Kidney epithelial cell (primary cell): ENCODE measurements around the gene MS4A4E. TPM values are rescaled to one million over a fixed set of nuclear protein-coding genes. Genes with fewer than 3 reads are reported as not detected.

Experiments used
- DNase-seq: peaks from one replicate; pipeline ENCODE4 v3.0.0-alpha.2; 2010; ENCODE audit warnings: low read depth
- H3K27me3 ChIP-seq: 2 replicates; pipeline ENCODE4 v1.6.0; 2011; ENCODE audit warnings: low read length; ENCODE audit not compliant: control insufficient read depth, insufficient read depth
- H3K36me3 ChIP-seq: 2 replicates; pipeline ENCODE4 v1.5.1; 2011; ENCODE audit warnings: low read length; ENCODE audit not compliant: control insufficient read depth, insufficient read depth
- H3K4me3 ChIP-seq: 2 replicates; pipeline ENCODE4 v1.5.1; 2011; ENCODE audit warnings: low read depth, mild to moderate bottlenecking, control low read depth, low read length
- total RNA-seq: library from RNA; depleted of rRNA; stranded (reverse); fragments of >200 nt; gene quantifications from 2 replicates; pipeline ENCODE4 v1.2.3, GENCODE V29; 2015
- TF ChIP-seq, protein P1 (sequence below): IDR thresholded peaks from 2 replicates; pipeline ENCODE4 v1.5.1; 2011; ENCODE audit warnings: mild to moderate bottlenecking, moderate library complexity, low read length, control low read depth, inconsistent platforms; ENCODE audit not compliant: insufficient read depth, poor library complexity, severe bottlenecking

Gene MS4A4E
- total RNA-seq, 1 donor from 2014 or later, result not detected

DNA sequence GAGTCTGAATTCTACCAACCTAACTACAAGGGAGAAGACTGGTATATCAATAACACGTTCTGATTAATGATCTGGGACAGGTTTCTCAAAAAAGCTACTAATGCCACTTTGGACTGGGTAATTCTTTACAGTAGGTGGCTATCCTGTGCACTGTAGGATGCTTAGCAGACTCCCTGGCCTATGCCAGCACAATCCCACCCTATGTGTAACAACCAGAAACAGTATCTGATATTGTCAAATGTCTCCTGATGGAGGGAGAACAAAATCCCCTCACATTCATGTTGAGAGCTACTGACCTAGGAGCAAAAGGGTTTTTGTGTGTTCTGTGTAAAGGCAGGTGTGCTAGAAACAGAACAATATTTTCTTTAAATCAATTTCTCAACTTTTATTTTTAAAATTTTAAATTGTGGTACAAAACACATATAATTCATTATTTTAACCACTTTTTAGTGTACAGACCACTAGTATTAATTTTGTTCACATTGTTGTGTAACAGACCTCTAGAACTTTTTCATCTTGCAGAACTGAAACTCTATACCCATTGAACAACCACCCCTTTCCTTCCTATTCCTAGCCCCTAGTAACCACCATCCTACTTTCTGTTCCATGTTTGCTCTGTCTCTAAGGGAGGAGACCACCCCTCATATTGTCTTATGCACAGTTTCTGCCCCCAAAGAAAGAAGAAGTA is 58.0 kb downstream of the MS4A4E start:
- DNase-seq, result no peak
- Histone ChIP-seq H3K36me3 (no peaks in the 10 kb centered on the region), H3K27me3 (no peaks in the 10 kb centered on the region), H3K4me3 (no peak overlapping the region)
- TF ChIP-seq, protein P1, sequence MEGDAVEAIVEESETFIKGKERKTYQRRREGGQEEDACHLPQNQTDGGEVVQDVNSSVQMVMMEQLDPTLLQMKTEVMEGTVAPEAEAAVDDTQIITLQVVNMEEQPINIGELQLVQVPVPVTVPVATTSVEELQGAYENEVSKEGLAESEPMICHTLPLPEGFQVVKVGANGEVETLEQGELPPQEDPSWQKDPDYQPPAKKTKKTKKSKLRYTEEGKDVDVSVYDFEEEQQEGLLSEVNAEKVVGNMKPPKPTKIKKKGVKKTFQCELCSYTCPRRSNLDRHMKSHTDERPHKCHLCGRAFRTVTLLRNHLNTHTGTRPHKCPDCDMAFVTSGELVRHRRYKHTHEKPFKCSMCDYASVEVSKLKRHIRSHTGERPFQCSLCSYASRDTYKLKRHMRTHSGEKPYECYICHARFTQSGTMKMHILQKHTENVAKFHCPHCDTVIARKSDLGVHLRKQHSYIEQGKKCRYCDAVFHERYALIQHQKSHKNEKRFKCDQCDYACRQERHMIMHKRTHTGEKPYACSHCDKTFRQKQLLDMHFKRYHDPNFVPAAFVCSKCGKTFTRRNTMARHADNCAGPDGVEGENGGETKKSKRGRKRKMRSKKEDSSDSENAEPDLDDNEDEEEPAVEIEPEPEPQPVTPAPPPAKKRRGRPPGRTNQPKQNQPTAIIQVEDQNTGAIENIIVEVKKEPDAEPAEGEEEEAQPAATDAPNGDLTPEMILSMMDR, result no peak

DNA sequence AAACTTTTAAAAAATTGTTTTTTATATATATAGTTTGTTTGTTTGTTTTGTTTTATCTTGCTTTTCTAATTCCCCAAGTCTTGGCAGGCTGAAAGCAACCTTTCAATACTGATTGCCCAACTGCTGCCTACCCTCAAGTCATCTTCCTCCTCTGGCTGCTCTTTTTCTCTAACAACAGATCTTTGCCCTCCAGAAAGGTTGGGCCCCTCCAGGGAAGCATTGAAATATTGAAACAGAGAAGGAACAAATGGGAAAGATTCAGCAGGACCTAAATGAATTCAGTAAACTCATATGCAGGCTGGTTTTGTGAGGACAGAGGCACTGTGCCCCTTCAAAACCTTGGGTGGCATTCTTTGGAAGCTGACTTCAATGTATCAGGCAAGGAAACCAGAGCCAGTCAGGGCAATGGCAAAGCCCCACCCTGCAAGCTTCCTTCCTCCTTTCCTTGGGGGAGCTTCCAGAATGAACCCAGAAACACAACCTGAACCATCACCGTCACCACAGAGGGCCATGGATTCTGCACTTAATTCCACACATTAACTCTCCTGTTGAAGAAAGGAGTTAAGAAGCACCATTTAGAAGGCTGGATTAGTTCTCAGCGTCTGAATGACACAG is 59.2 kb downstream of the MS4A4E start:
- no peaks in the 10 kb centered on the region for H3K36me3 ChIP-seq

DNA sequence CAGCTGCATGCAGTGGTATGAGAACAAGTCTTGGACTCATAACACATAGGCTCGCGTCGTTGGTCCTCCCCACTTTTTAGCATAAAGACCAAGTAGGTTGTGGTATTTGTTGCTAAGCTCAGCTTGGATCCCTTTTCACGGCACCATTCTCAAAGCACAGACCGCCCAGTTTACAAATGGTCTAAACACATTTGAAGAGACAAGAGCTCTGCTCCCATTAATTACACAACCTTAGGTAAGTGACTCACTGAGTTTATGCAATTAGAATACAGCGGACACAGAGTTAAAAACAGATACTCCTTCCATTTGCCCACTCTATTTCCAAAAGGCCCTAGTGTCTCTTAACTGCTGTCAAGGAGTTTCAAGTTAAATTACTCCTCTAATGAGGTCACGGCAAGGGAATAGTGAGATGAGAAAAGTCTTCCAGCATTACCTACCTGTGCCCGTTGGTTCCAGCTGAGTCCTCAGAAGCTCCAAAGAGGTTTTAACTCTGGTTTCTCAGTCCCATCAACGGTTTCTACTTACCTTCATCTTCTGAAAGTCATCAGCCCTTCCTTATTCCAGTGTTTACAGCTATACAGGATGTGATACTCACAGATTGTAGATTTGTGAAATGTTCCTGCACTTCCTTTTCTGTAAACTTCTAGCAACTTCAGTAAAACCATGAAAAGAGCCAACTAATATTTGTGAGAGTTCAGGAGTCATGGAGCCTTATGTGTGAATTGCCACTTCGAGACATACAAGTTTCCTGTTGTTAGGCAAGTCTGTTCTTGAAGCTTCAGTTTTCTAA is 60.2 kb downstream of the MS4A4E start, which contains the start of gene MS4A6A:
Gene MS4A6A, minus strand, starts transcription at position 543 of the 790 bp plus-strand sequence. CDS start 1,356 bp downstream, outside the sequence.
- Histone ChIP-seq H3K36me3 (no peaks in the 10 kb centered on the region), H3K4me3 (no peak within 1 kb of the TSS), H3K27me3 (no peaks in the 10 kb centered on the region)
- DNase-seq, result no peak
- TF ChIP-seq, protein P1, result no peak

More for the DNA sequence above, 59.2 kb downstream of the MS4A4E start:
- H3K4me3 ChIP-seq, result no peak overlapping the region
- TF ChIP-seq, protein P1, result no peak
- no peaks in the 10 kb centered on the region for H3K27me3 ChIP-seq
- DNase-seq, result no peak

DNA sequence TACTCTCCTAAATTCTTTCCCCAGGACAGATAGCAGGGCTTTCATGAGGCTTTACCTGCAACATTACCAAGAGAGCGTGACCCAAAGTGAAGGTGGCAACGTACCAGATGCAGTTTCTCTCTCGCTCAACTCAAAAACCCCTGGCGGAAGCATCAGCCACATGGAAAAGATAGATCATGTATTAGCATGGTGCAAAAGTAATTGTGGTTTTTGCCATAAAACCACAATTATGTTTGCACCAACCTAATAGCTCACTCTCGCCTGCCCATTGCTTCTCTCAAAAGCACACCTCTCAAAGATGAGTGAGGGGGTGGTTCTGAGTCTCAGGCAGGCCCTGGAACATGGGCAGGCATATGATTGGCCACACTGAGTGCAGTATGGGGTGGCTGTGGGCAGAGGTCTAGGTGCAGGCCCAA is 67.1 kb downstream of the MS4A4E start:
- H3K36me3 ChIP-seq, result no peaks in the 10 kb centered on the region
- no peak for DNase-seq
- TF ChIP-seq, protein P1, result no peak
- H3K4me3 ChIP-seq, result no peak overlapping the region
- H3K27me3 ChIP-seq, result no peaks in the 10 kb centered on the region

DNA sequence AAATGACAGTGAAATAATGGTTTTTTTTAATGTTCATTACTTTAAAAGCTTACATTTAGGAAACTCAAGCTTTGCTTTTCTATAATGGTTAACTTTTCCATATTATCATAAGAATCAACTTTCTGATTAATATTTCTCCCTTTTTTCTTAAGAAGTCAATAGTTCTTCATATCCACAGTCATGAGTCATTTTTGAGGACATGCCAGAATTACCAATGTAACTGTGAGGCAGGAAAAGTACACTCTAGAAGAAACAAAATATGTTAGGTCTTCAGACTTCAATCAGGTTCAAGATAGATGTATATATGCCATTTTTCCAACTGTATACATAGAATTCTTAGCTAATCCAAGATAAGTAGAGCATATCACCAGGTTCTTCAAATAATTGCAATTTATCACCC is 70.9 kb downstream of the MS4A4E start:
- no peaks in the 10 kb centered on the region for H3K36me3 ChIP-seq
- H3K4me3 ChIP-seq, result no peak overlapping the region
- TF ChIP-seq, protein P1, result no peak
- DNase-seq, result no peak
- H3K27me3 ChIP-seq, result no peaks in the 10 kb centered on the region
